Thyroid gland (tissue), 4 donors: Measurements from ENCODE around the gene CTCF. TPM values are rescaled to one million over a fixed set of nuclear protein-coding genes. Genes with fewer than 3 reads are reported as not detected.
A peak's percentile ranks its signal among the peaks of the same experiment; 100 is the strongest.

Source experiments
- DNase-seq, 2 donors: peaks; one replicate each; pipeline ENCODE4 v3.0.0-alpha.2; 2019
- H3K27ac ChIP-seq, 3 donors: fragments of 200-600 bp; sonication (generic); 1 replicate in 2 of 3; 2 replicates in 1 of 3; pipeline ENCODE4 v1.5.1; 2016 to 2019; ENCODE audit warnings: mild to moderate bottlenecking in 1 of 3, moderate library complexity in 1 of 3
- H3K27me3 ChIP-seq: fragments of 200-600 bp; sonication (generic); one replicate; pipeline ENCODE4 v1.5.1; 2019
- H3K36me3 ChIP-seq, 2 donors: fragments of 200-600 bp; sonication (generic); one replicate each; pipeline ENCODE4 v1.5.1; 2016 to 2019
- H3K4me1 ChIP-seq, 2 donors: fragments of 200-600 bp; sonication (generic); one replicate each; pipeline ENCODE4 v1.5.1; 2017 to 2019
- H3K4me3 ChIP-seq, 3 donors: fragments of 200-600 bp; sonication (generic); replicated peaks in 1 of 3; 1 replicate in 2 of 3; 2 replicates in 1 of 3; pipeline ENCODE4 v1.5.1; 2016; ENCODE audit warnings: mild to moderate bottlenecking in 1 of 3
- H3K9me3 ChIP-seq: fragments of 200-600 bp; sonication (generic); one replicate; pipeline ENCODE4 v1.5.1; 2017
- CTCF ChIP-seq, 6 experiments: fragments of 200-600 bp in 3 of 6; fragments of 450-650 bp in 3 of 6; sonication (generic) in 3 of 6; IDR thresholded peaks; one replicate each; pipeline ENCODE4 v1.5.1; 2016 to 2019; ENCODE audit warnings: antibody characterized with exemption in 6 of 6, mild to moderate bottlenecking in 2 of 6, inconsistent platforms in 1 of 6, moderate library complexity in 1 of 6
- POLR2A ChIP-seq, 2 donors: fragments of 450-650 bp; IDR thresholded peaks; one replicate each; pipeline ENCODE4 v1.6.1; 2017; ENCODE audit warnings: antibody characterized with exemption in 2 of 2, mild to moderate bottlenecking in 2 of 2, moderate library complexity in 1 of 2
- WGBS, 2 donors: methylation state at CpG; one replicate each; pipeline ENCODE4 v1.1.5; 2017; 5-methylcytosine and 5-hydroxymethylcytosine counted together
- intact Hi-C: fragments of 100-400 bp; cut with DNase I; formaldehyde crosslinking; loops from one replicate; pipeline ENCODE4 v1.15.1; 2023
- total RNA-seq, 4 donors: library from RNA; depleted of rRNA; stranded (reverse); fragments of >200 nt; gene quantifications; one replicate each; pipeline ENCODE4 v1.2.3, GENCODE V29; 2016

CTCF gene
- total RNA-seq, 4 donors from 2014 or later: 37.2 to 52.1 (median 47.2) TPM

DNA sequence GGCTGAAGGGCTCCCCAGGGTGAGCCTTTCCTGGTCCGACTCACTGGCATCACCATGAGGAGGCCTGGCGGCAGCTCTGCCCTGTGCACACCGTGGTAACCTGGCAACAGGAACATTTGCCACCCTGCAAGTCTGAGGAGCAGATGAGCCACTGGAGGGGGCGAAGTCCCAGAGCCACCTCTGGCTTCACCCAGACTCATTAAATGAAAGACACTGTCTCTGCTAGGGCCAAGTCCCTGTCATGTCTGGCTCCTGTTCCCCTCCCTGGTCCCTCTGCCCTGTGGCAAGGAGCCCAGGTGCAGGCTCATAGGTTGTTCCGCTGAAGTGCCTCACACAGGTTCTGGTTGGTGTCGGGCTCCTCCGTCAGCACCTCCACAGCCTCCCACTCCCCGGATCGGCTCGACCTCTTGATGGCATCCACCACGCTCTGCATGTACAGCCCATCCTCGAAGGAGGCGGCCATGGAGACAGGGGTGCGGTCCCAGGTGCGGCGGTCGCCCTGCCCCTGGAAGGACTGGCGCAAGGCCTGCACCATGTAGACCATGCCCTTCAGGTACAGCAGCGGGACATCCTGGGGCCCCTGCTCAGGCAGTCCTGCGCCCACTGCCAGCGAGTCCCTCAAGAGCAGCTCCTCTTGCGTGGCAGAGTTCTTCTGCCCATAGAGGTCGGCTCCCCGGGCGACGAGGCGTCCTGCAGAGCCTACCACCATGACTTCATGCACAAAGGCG, 112.7 kb downstream of the CTCF start:
- intact Hi-C loops: loop anchor here (5.0 kb wide), 1 partner anchor 127 kb away; no protein-coding TSS in a partner anchor
- Histone ChIP-seq H3K4me3 (no peak overlapping the region), H3K27ac (peak overlapping the region in 2 of 3 donors; percentile 77 to 79), H3K9me3 (no peaks in the 10 kb centered on the region), H3K4me1 (peaks cover 42 to 63% of the 10 kb centered on the region in 2 donors), H3K36me3 (no peaks in the 10 kb centered on the region), H3K27me3 (no peaks in the 10 kb centered on the region)
- 72 to 81% methylated on average over 14 to 17 of the region's 28 CpGs for WGBS, 2 donors
- peak in 1 of 2 donors; percentile 23 for DNase-seq
- TF ChIP-seq POLR2A (IDR thresholded peaks at IDR 0.05) (no peak), CTCF (IDR thresholded peaks at IDR 0.05) (no peak)

DNA sequence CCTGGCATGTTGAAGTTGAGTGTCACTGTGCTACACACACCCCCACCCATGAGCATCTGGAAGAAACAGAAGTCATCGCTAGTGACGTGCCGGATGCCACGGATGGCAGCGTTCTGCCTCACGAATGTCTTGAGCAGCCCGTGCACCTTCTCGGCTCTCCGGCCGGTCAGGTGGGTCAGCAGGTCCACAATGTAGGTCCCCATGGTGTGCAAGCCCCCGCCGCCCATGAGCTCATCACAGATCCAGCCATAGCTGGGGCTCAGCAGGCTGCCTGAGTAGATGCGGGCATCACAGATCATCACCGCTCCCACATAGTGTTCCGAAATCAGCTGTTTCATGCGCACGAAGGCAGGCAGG, 113.2 kb downstream of the CTCF start:
- DNase-seq: no peak
- no peaks in the 10 kb centered on the region for H3K9me3 ChIP-seq
- H3K4me1 ChIP-seq: peaks cover 42 to 63% of the 10 kb centered on the region in 2 donors
- no peak for TF ChIP-seq CTCF (IDR thresholded peaks at IDR 0.05)
- no peak for TF ChIP-seq POLR2A (IDR thresholded peaks at IDR 0.05)
- intact Hi-C loops: loop anchor here (5.0 kb wide), 1 partner anchor 127 kb away; no protein-coding TSS in a partner anchor
- H3K27me3 ChIP-seq: no peaks in the 10 kb centered on the region
- WGBS, 2 donors: 96 to 100% methylated on average over 15 to 17 of the region's 17 CpGs
- H3K36me3 ChIP-seq: no peaks in the 10 kb centered on the region
- H3K27ac ChIP-seq: no peak overlapping the region
- no peak overlapping the region for H3K4me3 ChIP-seq

DNA sequence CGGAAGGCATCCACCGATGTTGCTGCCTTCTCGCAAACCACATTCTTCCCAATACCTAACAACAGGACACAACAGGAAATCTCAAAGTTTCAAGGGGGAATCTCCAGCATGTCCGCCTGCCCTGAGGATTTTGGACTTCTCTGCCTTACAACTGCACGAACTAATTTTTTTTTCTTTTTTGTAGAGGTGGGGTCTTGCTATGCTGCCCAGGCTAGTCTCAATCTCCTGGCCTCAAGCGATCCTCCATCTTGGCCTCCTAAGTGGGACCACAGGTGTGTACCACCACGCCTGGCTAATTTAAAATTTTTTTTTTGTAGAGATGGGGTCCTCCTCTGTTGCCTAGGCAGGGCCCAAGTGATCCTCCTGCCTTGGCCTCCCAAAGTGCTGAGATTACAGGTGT, 113.7 kb downstream of the CTCF start:
- TF ChIP-seq POLR2A (IDR thresholded peaks at IDR 0.05): no peak
- no peak for TF ChIP-seq CTCF (IDR thresholded peaks at IDR 0.05)
- intact Hi-C loops: loop anchor here (5.0 kb wide), 1 partner anchor 126 kb away; no protein-coding TSS in a partner anchor
- Histone ChIP-seq H3K9me3 (no peaks in the 10 kb centered on the region), H3K4me1 (peaks cover 42 to 63% of the 10 kb centered on the region in 2 donors), H3K36me3 (no peaks in the 10 kb centered on the region), H3K4me3 (no peak overlapping the region), H3K27ac (no peak overlapping the region), H3K27me3 (no peaks in the 10 kb centered on the region)
- WGBS, 2 donors: 95 to 97% methylated on average over 7 of the region's 7 CpGs
- DNase-seq: no peak

GRCh38 chr16:67676516-67676915, 114.2 kb downstream of the CTCF start:
- TF ChIP-seq CTCF (IDR thresholded peaks at IDR 0.05): no peak
- TF ChIP-seq POLR2A (IDR thresholded peaks at IDR 0.05): no peak
- no peak for DNase-seq
- Histone ChIP-seq H3K27me3 (no peaks in the 10 kb centered on the region), H3K27ac (peak overlapping the region in 1 of 3 donors; percentile 0), H3K9me3 (no peaks in the 10 kb centered on the region), H3K4me1 (peaks cover 42 to 63% of the 10 kb centered on the region in 2 donors), H3K4me3 (no peak overlapping the region), H3K36me3 (no peaks in the 10 kb centered on the region)
- intact Hi-C loops: loop anchor here (5.0 kb wide), 1 partner anchor 126 kb away; no protein-coding TSS in a partner anchor
- WGBS, 2 donors: 71 to 73% methylated on average over 4 of the region's 4 CpGs

- WGBS, 2 donors: 41 to 45% methylated on average over 8 of the region's 8 CpGs
- Histone ChIP-seq H3K4me1 (peaks cover 41 to 58% of the 10 kb centered on the region in 2 donors), H3K9me3 (no peaks in the 10 kb centered on the region), H3K27me3 (no peaks in the 10 kb centered on the region), H3K36me3 (no peaks in the 10 kb centered on the region), H3K4me3 (no peak overlapping the region), H3K27ac (peak overlapping the region in 2 of 3 donors; percentile 0 to 22)
- no peak for TF ChIP-seq CTCF (IDR thresholded peaks at IDR 0.05)
- TF ChIP-seq POLR2A (IDR thresholded peaks at IDR 0.05): no peak
- intact Hi-C loops: loop anchor here (5.0 kb wide), 1 partner anchor 125 kb away; no protein-coding TSS in a partner anchor
- DNase-seq: peak in 1 of 2 donors; percentile 17
These were observed 114.6 kb downstream of the CTCF start for GRCh38 chr16:67676939-67677338.
